ENCODE measurements around the gene COL3A1. TPM values are rescaled to one million over a fixed set of nuclear protein-coding genes. Genes with fewer than 3 reads are reported as not detected.

Gene COL3A1
- total RNA-seq, 1 donor from 2014 or later, result 51.8 TPM

GRCh38 chr2:189010536-189010935 lies 36.4 kb downstream of the COL3A1 start:
- no peak for ATAC-seq
- no peak for DNase-seq
- intact Hi-C loops (cut with micrococcal nuclease), result no loop called here

GRCh38 chr2:189012351-189012750 lies 38.2 kb downstream of the COL3A1 start:
- intact Hi-C loops (cut with micrococcal nuclease), result no loop called here

GRCh38 chr2:189013031-189013430 lies 38.9 kb downstream of the COL3A1 start:
- no peak for ATAC-seq
- intact Hi-C loops (cut with micrococcal nuclease), result no loop called here
- no peak for DNase-seq

More at GRCh38 chr2:189012351-189012750, 38.2 kb downstream of the COL3A1 start:
- ATAC-seq (no peak), DNase-seq (no peak)

GRCh38 chr2:189013671-189014448 lies 39.7 kb downstream of the COL3A1 start:
- ATAC-seq (no peak), DNase-seq (no peak)
- intact Hi-C loops (cut with micrococcal nuclease), result no loop called here

- intact Hi-C loops (cut with micrococcal nuclease), result no loop called here
- DNase-seq, result no peak
- no peak for ATAC-seq
Measured at GRCh38 chr2:189014449-189015138, 40.4 kb downstream of the COL3A1 start.

- no peak for ATAC-seq
- intact Hi-C loops (cut with micrococcal nuclease), result no loop called here
- no peak for DNase-seq
Measured at GRCh38 chr2:189015359-189015758, 41.2 kb downstream of the COL3A1 start.

- intact Hi-C loops (cut with micrococcal nuclease), result no loop called here
- DNase-seq, result no peak
- ATAC-seq, result no peak
Measured at GRCh38 chr2:189016311-189016861, 42.2 kb downstream of the COL3A1 start.

- ATAC-seq (no peak), DNase-seq (no peak)
- intact Hi-C loops (cut with micrococcal nuclease), result no loop called here
Measured at GRCh38 chr2:189018631-189019030, 44.5 kb downstream of the COL3A1 start.

GRCh38 chr2:189020179-189020578 lies 46.0 kb downstream of the COL3A1 start:
- ATAC-seq, result no peak
- intact Hi-C loops (cut with micrococcal nuclease), result no loop called here
- no peak for DNase-seq

GRCh38 chr2:189022053-189022481 lies 47.9 kb downstream of the COL3A1 start:
- intact Hi-C loops (cut with micrococcal nuclease), result no loop called here
- DNase-seq (no peak), ATAC-seq (peak; percentile 91)

GRCh38 chr2:189022492-189022891 lies 48.3 kb downstream of the COL3A1 start:
- peak; percentile 83 for ATAC-seq
- intact Hi-C loops (cut with micrococcal nuclease), result no loop called here
- no peak for DNase-seq

GRCh38 chr2:189024901-189025618 lies 50.9 kb downstream of the COL3A1 start:
- ATAC-seq (no peak), DNase-seq (no peak)
- intact Hi-C loops (cut with micrococcal nuclease), result no loop called here

GRCh38 chr2:189037518-189037917 lies 63.3 kb downstream of the COL3A1 start:
- intact Hi-C loops (cut with micrococcal nuclease), result no loop called here
- DNase-seq (no peak), ATAC-seq (no peak)

- ATAC-seq (no peak), DNase-seq (no peak)
- intact Hi-C loops (cut with micrococcal nuclease), result no loop called here
Measured at GRCh38 chr2:189045836-189046235, 71.7 kb downstream of the COL3A1 start.

- DNase-seq, result no peak
- ATAC-seq, result no peak
- intact Hi-C loops (cut with micrococcal nuclease), result no loop called here
Measured at GRCh38 chr2:189046320-189046719, 72.1 kb downstream of the COL3A1 start.

- intact Hi-C loops (cut with micrococcal nuclease), result no loop called here
- ATAC-seq (no peak), DNase-seq (no peak)
Measured at GRCh38 chr2:189047171-189047888, 73.2 kb downstream of the COL3A1 start.

GRCh38 chr2:189048189-189048588 lies 74.0 kb downstream of the COL3A1 start:
- intact Hi-C loops (cut with micrococcal nuclease), result no loop called here
- ATAC-seq (no peak), DNase-seq (no peak)

- intact Hi-C loops (cut with micrococcal nuclease), result no loop called here
- ATAC-seq (no peak), DNase-seq (no peak)
Measured at GRCh38 chr2:189049709-189050164, 75.6 kb downstream of the COL3A1 start.

GRCh38 chr2:189050165-189050712 lies 76.1 kb downstream of the COL3A1 start:
- DNase-seq (no peak), ATAC-seq (no peak)
- intact Hi-C loops (cut with micrococcal nuclease), result no loop called here

Measured in left ventricle myocardium superior (tissue), 1 donor.